ENCODE data around the gene ADORA2B.

GRCh38 chr17:15896277-15896676 lies 48.7 kb upstream of the ADORA2B start:
- TF ChIP-seq CTCF (IDR thresholded peaks at IDR 0.05), result no peak
- TF ChIP-seq POLR2A (IDR thresholded peaks at IDR 0.05), result no peak
